NCI-H1694 (cell line): ENCODE measurements around the gene KEL.
"Not testable (repeated sequence)": the region's sequence is repeated elsewhere in the genome, so short reads cannot be mapped to it uniquely, and the experiment has no call there.

Experiments used
- DNase-seq: peaks from one replicate; lab custom pipeline; 2025; lab: John Stamatoyannopoulos, UW

KEL gene, protein sequence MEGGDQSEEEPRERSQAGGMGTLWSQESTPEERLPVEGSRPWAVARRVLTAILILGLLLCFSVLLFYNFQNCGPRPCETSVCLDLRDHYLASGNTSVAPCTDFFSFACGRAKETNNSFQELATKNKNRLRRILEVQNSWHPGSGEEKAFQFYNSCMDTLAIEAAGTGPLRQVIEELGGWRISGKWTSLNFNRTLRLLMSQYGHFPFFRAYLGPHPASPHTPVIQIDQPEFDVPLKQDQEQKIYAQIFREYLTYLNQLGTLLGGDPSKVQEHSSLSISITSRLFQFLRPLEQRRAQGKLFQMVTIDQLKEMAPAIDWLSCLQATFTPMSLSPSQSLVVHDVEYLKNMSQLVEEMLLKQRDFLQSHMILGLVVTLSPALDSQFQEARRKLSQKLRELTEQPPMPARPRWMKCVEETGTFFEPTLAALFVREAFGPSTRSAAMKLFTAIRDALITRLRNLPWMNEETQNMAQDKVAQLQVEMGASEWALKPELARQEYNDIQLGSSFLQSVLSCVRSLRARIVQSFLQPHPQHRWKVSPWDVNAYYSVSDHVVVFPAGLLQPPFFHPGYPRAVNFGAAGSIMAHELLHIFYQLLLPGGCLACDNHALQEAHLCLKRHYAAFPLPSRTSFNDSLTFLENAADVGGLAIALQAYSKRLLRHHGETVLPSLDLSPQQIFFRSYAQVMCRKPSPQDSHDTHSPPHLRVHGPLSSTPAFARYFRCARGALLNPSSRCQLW

DNA sequence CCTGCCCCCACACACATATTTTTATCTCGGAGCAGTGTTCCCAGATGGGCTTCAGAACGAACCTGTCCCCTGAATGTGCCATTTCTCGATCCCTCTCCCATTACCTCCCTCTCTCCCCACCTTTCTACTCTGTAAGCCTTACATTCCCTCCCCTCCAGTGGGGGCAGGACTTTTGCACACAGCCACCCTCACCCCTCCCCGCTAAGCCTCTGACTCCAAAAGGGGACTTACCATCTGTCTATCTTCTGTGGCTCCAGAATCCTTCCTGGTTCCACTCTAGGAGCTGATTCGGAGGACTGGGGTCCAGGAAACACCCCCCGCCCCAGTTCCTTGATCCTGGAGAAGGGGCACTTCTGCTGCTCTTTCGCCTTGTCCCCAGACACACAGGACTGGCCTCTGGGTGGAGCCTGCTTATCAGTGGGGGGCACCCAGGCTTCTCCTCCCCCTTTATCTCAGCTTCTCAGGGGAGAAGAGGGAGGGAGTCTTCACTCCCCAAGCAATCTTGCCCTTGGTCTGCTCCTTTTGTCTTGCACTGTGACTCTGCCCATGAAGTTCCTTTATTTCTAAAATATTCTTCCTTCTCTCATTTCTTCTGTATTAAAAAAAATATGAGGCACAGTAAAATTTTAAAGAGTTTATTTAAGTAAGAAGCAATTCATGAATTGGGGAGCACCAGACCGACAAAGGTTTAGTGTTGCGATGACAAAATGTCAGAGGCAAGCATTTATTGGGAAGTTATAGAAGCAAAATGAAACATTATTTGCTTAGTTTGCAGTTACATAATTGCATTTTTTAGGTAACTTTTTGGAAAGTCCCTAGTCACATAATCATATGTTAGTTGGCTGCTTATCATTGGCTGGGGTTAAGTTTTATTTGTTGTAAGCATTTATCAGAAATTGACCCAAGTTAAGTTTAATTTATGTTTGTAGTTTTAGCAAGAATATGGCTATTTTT, at the start of gene KEL:
TSS of gene KEL (minus strand) at position 391 of the 954 bp plus-strand sequence. CDS start at position 234, 157 bp downstream.
- DNase-seq = no peak

DNA sequence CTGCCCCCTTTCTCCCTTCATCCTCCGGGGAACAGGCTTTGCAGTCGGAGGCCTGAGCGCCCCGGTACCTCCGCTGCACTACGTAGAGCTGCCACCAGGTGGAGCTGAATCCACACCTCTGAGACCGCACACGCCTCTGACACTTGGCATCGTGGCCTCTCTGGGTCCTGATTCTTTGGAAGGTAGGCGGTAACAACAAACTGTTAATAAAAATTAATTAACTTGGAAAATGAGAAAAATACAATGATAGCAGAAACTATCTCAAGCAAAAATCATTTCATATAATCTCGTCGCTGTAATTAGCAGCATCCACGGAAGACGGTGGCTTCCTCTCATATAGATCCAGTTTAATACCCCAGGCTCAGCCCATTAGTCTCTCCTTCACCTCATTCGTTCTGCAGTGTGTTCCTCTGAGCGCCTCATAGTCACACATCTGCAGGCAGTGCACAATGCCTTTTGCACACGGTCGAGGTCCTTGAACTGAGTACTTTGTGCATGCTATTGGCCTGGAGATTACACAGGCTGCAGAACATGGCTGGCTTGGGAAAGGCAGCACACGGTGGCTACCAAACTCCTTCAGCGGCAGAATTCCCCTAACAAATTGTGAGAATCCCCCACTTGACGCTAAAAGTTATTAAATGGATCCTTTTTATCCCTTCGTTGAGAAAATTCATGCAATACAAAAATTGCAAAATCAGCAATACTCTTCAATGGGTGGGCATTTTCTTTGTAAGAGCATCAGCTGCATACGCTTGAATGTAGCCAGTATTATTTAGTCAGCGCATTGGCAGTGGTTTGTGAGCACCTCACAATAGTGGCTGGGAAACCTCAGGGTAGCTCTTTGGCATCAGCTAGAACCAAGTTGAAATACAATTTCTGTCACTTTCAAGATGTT, 46.1 kb upstream of the KEL start:
- peak; percentile 5 for DNase-seq

DNA sequence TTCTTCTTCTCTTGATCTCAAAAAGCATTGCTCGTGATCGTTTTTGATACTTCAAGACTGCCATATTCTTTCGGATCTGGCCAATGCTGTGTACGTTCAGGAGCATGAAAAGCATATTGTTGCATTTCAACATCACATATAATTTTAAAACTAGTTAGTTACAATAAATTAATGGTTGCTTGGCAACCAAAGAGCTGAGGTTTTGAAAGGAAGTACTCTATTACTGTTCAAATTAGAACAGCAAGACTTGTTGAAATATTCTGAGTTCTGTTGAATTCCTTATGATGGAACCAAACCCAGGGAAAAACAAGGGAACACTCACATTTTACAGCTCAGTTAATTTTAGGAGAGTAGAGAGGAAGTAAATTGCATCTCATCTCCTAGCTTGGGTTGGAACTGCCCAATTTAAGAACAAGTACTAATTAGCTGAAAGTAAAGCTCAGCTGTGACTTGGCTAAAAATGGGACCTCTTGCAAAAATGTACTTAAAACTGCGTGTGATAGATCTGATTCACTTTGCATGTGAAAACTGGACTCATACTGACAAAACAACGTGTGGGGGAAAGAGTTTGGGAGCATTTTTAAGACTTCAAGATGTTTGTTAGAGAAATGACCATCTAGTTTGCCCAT, 43.6 kb upstream of the KEL start:
- DNase-seq = no peak

DNA sequence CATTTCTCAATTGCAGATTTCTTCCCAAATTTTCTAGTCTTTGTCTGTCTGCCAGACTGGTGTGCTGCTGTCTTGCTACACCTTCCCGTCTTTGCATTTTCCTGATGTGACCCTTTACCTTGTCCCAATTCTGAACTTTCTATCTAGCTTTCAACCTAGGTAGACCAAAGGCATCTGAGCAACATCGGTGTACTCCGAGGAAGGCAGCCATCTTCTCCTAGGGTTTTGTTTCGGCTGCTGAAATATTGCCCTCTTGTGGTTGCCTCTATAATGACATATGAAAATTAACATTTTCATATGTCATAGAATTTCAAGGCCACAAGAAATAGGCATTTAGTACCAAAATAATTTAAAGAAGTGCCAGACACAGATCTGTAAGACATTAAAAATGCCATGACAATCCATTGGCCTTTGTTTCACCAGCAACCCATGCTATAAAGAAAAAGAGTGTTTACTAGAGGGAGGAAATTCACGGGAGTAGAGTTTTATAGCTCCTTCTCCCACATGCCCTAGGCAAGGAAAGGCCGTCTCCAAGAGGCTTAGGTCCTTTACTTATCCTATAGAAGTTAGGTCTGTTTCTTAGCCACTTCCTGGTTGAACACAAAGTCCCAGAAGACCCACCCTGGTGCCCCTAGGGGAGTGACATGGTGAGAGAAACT, 41.4 kb upstream of the KEL start:
- peak; percentile 5 for DNase-seq

DNA sequence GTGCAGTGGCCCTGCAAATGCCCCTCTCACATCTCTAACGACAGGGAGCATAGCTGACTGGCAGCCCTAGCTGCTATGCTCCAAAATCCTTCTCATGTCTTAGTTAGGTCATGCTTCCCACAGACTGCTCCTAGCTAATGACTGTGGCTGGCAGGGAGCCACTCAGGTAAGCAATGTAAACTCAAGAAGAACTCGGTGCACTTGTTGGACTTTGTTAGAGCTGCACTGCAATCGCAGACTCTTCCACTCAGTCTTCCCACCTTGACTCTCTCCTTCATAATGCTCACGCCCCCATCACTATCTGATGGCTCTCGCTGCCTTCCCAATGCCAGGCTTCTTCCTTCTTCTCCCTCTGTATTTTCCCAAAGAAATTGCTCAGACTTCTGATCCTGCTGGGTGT, 40.7 kb upstream of the KEL start:
- DNase-seq = no peak

DNA sequence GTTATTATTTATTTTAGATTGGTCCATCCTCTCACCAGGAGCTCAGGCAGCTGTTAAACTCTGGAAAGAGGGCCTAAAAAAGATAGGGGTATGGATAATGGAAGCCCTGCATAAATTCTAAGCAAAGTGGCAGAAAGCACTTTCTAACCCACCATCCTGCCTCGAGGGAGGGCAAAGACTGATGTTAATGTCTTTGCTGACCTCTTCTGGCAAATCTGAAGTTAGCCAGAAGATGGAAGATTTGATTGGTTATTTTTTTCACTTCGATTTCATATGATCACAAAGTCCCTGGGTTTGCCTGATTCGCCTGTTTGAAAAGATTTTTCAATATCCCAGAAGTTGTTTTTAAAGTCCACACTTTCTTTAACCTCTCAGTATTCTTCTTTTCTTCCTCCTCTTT, 39.9 kb upstream of the KEL start:
- DNase-seq = no peak

DNA sequence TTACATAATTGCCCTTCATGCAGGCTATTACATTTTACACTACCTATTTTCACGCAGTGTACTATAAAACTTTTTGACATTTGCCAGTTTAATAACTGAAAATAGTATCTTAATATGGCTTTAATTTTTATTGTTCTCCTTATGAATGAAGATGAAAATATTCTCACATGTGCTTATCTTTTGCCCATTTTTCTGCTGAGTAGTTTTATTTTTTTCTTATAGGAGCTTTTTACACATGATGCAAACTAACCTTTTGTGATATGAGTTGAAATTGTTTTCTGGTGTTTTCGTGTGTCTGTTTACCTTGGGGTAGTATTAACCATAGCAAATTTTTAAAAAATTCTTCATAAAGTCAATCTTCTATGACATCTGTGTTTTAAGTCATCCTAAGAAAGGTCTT, 38.5 kb upstream of the KEL start:
- DNase-seq = no peak

DNA sequence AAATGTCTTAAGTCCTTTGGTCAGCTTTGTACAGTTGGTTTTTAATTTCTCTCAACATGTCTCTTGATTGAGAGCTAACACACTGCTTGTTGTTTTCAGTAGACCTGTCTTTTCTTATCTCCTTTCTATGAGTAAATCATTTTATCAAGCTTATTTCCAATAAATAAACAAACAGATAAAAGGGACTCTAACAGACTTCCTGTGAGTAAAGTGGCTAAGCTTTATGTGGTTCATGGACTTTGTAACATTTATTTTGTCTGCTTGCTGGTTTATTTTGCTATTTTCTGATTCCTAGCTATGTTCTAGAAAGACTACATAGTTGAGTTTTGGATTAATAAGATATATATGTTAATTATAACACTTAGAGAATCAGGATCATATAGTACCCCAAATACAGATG, 37.6 kb upstream of the KEL start:
- no peak for DNase-seq

DNA sequence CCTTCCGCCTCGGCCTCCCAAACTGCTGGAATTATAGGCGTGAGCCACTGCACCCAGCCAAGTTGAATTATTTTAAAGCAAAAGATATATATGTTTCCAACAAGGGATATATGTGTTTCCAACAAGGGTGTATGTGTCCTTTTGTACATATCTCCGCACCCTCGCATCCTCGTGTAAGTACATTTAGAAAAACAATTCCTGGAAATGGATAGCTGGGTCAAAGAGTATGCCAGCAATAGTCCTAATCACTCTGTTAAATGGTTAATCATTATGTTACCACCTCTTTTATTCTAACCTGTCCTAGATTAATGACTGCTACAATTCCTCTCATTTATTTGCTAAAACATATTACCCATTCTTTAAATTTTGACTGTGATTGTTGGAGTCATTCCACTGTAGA, 36.8 kb upstream of the KEL start:
- DNase-seq = no peak

DNA sequence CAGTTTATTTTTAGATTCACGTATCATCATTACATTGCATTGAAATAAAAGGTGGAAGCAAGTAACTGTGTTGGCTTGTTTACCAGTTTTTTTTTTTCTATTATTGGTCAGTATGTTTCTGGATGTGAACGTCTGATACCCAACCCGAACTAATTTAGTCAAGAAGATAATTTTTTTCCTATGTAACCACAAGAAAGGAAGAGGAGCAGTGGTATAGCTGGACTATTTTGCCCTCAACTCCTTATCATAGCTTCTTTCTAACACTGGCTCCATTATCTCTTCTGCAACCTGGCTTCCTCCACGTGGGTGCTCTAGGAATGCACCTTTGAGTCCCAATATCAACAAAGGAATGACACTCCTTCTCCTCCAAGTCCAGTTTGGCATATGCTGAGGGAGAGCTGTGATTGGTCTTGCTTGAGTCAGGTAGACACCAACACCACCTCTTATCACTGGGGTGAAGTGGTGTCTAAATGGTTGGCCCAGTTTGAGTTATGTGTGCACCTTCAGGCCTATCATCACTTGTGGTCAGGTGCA, 35.4 kb upstream of the KEL start:
- no peak for DNase-seq

DNA sequence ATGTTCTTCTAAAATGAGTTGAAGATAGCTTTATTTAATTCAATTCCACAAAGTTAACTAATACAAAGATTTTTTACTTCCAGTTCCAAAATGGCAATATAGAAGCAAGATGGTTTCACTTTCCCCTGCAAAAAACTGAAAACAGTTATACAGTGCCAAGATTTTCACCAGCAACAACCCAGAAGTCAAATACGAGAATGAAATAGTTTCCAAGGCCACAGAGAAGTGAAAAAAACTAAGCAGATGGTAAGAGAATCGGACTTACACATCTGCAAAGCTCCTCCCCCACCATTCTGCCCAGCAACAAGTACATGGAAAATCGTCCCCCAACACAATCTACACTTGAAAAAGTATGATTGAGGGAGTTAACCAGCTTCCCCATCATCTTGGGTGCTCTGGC, 30.3 kb upstream of the KEL start:
- no peak for DNase-seq

DNA sequence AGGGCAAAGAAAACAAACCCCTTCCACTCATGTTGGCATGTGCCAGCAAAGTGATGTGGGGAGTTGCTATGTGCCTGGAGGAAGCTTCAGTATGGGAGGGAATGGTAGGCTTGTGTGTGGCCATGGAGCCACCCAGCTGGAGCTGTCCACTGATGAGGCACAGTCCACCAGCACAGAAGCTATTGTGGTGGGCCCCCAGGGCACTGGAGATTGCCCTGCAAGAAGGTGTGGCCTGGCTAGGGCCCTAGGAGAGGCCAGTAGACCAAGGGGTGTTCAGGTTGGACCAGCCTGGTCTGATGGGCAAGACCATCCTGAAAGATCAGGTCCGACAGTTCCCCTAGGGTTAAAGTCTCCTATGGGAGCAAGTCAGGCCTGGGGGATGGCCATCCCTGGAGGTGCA, 22.1 kb upstream of the KEL start:
- DNase-seq = no peak

DNA sequence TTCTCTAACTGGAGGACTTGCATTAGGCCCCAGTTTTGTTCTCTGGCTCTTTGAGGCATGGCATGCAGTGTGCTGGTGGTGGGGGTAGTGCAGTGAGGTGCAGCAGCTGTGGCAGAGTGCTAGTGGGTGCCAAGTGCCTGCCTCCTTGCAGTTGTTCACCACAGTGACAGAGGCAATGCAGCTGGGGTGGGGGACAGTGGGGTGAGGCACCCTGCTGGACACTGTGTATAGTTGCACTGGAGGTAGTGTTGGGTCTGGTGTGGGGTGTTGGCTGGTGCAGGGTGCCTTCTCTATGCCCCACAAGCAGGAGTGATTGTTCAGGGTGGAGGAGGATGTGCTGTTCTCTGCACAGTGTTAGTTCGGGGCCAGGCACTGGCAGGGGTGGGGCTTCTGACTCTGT, 21.7 kb upstream of the KEL start:
- no peak for DNase-seq

DNA sequence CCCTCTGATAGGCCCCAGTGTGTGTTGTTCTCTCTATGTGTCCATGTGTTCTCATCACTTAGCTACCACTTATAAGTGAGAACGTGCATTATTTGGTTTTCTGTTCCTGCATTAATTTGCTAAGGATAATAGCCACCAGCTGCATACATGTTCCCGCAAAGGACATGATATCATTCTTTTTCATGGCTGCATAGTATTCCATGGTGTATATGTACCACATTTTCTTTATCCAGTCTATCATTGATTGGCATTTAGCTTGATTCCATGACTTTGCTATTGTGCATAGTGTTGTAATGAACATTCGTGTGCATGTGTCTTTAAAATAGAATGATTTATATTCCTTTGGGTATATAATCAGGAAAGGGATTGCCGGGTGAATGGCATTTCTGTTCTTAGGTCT, 16.2 kb upstream of the KEL start:
- not testable (repeated sequence) for DNase-seq

DNA sequence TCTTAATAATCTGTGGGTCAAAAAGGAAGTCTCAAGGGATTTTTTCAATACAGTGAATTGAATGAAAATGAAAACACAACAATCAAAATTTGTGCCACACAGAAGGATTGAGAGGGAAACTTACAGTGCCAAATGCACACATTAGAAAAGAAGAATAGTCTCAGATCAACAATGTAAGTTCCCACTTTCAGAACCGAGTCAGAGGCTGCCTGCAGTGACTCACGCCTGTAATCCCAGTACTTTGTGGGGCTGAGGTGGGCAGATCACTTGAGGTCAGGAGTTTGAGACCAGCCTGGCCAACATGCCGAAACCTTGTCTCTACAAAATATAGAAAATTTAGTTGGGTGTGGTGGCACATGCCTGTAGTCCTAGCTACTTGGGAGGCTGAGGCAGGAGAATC, 12.5 kb upstream of the KEL start:
- DNase-seq = no peak

DNA sequence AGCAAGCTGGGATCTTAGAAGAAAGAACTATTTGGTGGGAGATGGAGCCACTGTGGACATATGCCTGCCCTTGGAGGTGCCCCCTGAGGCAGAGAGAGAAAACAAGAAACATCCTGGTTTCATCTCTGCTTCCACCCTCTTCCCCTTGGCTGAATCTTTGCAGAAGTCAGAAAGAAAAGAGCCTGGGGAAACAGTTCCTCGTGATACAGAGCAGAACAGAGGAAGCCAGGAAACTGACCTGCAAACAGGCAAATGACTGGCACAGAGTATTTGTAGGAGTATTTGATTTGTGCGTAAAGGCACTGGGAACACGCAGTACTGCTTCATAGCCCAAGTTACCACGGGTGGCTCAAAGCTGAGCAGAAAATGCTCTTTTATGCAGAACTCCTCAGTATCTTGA, 7.0 kb upstream of the KEL start:
- no peak for DNase-seq

DNA sequence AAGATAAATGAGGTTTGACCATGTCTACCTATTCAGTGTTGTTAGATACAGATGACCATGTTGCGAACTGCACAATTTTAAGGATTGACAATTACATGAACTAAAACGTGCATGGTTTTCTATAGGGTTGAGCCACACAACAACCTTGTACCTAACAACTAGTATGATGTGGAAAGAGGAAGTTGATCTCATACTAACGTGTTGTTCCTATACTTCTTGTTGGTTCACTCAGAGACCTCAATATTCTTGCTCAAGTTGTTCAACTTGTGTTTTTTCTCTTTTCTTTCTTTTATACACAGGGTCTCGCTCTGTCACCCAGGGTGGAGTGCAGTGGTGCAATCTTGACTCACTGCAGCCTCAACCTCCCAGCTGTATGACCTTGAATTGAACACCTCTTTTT, 6.1 kb upstream of the KEL start:
- DNase-seq = no peak

DNA sequence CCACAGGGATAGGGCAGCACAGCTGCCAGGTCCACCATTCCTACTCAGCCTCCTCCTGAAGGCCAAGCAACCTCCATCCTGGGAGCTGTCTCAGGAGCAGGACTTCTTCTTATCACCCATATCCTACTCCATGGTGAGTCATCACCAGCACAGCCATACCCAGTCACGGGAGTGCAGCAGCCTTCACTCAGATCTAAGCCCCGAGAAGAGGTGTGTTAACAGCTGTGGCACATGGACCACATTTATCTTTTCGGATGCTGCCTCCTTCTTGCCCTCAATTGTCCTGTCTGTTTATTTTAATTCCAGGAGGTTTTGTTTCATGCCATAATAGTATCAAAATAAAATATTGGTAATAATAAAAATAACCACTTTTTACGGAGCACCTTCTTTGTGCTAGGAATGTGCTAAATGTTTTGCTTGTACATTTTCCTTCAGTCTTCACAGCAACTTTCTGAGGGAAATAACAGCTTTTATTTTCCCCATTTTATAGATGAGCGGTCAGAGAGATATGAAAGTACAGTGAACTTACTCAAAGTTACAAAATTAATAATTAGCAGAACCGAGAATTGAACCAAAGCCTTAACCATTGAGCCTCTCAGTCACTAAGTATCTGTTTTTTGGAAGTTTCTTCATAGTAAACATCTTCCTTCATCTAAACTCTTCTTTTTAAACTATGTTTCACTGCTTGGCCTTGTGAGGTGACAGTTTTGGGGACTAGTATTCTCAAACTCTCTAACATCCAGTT, 2.5 kb upstream of the KEL start:
- DNase-seq = no peak

DNA sequence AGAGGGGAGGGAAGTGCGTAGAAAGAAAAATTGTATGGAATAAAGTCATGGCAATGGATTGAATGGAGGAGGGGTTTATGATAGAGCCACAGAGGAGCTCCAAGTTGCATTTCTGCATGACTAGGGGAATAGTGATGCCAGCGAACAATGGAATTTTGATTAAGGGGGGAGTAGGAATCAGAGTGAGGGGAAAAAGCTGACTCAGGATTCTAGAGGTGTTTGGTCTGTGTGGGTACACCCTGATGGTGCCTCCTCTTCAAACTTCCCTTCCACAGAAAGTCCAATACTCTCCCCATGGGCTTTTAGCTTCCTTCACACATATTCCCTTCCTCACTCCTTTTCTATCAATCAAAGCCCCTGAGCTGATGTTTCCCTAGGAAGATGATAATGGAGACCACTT, 1.8 kb upstream of the KEL start:
- no peak for DNase-seq
